Epithelial cell of esophagus (primary cell): Measurements from ENCODE around the gene TNNT1.
A peak's percentile ranks its signal among the peaks of the same experiment; 100 is the strongest.
"Not testable (repeated sequence)": the region's sequence is repeated elsewhere in the genome, so short reads cannot be mapped to it uniquely, and the experiment has no call there.

Experiments used
- DNase-seq: peaks from one replicate; pipeline ENCODE4 v3.0.0; 2010; ENCODE audit warnings: low read depth
- H3K4me3 ChIP-seq: 2 replicates; pipeline ENCODE4 v1.5.1; 2011; ENCODE audit warnings: mild to moderate bottlenecking, low read length, control low read depth
- TF ChIP-seq, protein P1 (sequence below): IDR thresholded peaks from 2 replicates; pipeline ENCODE4 v1.5.1; 2011; ENCODE audit warnings: low read depth, mild to moderate bottlenecking, low read length, control low read depth, inconsistent platforms; ENCODE audit not compliant: insufficient read depth; ENCODE audit errors: missing control alignments

Gene TNNT1

DNA sequence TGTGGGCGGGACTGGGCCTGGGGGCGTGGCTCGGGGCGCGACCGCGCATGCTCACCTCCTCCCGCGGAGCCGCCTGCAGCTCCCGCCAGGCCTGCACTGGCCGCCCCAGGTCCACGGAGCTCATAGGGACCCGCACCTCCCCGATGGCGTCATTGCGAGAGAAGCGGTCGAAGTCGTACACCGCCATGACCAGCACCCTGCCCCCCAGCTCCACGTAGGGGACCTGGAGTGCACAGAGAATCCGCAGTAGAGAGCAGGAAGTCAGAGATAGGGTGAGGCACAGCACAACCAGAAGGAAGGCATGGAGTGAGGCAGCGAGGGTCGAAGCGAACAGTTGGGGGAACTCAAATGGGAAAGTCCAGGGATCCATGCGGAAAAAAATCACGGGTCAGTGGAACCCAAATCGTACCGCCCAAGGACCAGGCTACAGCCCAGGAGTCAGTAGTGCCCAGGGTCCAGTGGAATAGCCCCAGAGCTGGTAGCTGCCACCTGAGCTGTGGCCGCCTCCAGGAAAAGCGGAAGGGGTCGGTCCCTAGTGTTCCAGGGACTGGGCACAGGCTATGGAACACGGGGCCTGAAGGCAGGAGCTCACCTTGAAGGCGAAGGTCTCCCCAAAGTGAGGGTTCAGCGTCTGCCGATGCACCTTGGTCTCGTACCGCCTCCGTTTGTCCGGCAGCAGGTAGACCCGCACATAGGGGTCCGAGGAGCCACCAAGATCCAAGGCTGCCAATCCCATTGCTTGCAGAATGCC lies 26.3 kb upstream of the TNNT1 start:
- no peak overlapping the region for H3K4me3 ChIP-seq
- DNase-seq: no peak
- TF ChIP-seq, protein P1, sequence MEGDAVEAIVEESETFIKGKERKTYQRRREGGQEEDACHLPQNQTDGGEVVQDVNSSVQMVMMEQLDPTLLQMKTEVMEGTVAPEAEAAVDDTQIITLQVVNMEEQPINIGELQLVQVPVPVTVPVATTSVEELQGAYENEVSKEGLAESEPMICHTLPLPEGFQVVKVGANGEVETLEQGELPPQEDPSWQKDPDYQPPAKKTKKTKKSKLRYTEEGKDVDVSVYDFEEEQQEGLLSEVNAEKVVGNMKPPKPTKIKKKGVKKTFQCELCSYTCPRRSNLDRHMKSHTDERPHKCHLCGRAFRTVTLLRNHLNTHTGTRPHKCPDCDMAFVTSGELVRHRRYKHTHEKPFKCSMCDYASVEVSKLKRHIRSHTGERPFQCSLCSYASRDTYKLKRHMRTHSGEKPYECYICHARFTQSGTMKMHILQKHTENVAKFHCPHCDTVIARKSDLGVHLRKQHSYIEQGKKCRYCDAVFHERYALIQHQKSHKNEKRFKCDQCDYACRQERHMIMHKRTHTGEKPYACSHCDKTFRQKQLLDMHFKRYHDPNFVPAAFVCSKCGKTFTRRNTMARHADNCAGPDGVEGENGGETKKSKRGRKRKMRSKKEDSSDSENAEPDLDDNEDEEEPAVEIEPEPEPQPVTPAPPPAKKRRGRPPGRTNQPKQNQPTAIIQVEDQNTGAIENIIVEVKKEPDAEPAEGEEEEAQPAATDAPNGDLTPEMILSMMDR: no peak

DNA sequence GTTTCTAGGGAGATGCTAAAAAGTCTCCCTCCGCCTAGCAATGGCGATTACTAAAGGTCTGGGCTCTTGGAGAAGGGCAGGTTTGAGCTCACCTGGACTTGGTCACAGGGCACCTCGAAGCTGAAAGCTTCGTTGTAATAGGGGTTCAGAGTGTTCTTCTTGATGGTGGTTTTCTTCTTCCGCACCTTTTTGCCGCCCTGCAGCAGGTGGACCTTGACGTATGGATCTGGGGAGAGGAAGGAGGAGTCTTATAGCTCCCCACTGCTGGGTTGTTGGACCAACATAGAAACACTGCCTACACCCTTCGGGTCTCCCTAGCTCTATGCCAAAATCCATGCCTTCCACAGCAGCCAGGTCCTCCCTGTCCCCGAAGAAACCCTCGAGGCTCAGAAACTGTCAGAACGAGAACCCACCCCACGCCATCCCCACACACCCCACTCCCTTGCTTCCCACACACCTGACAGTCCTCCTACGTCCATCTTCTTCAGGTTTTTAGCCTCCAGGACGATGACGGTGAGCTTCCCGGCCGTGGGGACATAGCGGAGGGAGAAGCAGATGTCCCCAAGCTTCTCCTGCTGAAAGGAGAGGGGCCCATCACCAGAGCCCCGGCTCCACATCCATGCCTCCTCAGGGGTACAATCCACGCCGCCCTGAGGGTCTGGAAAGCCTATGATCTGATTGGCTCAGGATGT lies 25.6 kb upstream of the TNNT1 start:
- TF ChIP-seq, protein P1: no peak
- H3K4me3 ChIP-seq: no peak overlapping the region
- no peak for DNase-seq

DNA sequence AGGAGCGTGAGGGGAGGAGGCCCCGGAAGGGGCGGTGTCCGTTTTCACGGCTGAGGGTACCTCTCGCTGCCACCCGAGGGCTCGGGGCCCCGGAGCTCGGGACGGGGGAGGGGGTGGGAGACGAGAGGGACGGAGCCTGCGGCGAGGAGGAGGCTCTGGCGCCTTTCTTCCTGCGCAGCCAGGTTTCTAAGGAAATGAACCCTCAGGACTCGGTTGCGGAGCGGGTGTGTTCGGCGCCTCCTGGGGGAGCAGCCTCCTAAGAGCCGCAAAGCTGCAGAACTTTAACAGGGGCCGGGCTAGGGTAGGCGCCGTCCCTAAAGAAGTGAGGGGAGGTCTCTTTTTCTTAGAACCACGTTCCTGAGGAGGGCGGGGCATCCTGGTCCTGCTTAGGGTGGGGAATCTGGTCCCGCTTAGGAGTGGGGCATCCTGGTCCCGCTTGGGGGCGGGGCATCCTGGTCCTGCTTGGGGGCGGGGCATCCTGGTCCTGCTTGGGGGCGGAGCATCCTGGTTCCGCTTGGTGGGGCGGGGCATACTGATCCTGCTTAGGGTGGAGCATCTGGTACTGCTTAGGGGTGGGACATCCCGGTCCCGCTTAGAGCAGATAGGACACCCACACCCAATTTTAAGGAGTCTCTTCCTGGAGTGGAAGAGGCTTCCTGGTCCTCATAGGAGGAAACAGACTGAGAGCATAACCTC lies 24.9 kb upstream of the TNNT1 start:
- TF ChIP-seq, protein P1: peak; percentile 14
- peak overlapping the region; percentile 50 for H3K4me3 ChIP-seq
- DNase-seq: peak; percentile 80

DNA sequence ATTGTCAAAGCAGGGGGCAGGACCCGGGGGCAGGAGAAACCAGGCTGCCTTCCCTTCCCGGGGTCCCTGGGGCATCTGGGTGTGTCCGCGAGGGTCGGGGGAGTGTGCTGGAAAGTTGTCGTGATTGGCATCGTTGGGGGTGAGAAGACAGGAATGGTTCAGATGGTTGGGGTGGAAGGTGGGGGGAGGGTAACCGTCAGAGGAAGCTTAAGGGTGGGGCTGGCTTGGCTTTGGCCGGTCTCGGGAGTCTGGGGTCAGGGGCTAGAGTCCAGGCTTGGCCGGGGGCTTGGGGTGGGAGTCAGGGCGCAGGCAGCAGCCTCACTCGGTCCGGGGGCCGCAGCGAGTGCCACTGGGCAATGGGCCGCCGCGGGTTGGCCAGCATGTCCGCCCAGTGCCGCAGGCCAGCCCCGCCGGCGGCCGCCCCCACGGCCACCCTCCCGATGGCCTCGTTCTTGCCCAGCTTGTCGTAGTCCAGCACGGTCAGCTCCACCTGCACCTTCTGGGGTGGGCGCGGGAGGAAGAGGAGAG lies 24.2 kb upstream of the TNNT1 start:
- no peak for DNase-seq
- H3K4me3 ChIP-seq: peak overlapping the region; percentile 50
- TF ChIP-seq, protein P1: no peak

DNA sequence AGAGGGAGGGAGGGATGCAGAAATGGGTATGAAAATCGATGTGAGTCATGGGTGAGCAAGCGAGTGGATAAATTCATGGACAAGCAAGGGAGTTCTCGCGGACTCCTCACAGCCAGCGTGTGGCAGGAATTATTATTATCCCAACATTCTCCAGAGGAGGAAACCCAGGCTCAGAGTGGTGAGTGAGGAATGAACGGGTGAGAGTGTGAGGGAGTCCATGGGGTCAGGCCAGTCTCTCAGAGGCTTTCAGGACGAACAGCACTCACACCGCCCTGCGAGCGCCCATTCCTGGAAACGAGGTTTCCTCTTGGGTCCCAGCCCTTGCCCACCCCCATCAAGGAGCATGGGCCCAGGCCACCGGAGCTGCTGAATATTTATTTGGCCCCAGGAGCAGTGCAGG lies 23.7 kb upstream of the TNNT1 start:
- peak; percentile 70 for DNase-seq
- peak overlapping the region; percentile 50 for H3K4me3 ChIP-seq
- TF ChIP-seq, protein P1: no peak

DNA sequence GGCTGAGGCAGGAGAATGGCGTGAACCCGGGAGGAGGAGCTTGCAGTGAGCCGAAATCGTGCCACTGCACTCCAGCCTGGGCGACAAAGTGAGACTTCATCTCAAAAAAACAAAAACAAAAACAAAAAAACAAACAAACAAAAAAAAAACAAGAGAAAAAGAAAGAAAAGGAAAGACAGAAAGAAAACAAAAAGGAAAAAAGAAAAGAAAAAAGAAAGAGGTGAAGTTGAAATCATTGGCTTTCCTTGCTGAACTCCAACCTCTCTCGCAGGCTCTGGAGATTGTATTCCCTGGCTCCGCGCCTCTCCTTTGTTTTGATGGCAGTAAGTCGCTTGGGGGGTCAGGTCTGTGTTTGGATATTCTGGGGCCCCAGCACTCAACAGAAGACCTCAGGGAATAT lies 23.3 kb upstream of the TNNT1 start:
- H3K4me3 ChIP-seq, DNase-seq: not testable (repeated sequence)

DNA sequence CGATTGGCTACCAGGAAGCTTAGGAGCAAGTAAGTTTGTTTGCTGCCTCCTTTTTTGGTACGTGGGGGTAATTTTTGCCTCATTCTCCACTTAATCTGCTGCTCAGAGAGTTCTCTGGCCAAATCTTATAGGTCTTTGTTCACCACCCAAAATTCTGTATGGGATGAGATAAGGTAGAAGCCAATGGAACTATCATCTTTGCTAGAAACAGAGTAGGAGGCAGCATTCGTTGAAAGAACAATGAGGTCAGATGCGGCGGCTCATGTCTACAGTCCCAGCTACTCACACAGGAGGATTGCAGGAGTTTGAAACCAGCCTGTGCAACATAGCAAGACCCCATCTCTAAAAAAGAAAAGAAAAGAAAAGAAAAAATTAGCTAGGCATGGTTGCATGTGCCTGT lies 22.4 kb upstream of the TNNT1 start:
- TF ChIP-seq, protein P1: no peak
- DNase-seq: no peak
- no peak overlapping the region for H3K4me3 ChIP-seq
